CD4-positive, alpha-beta T cell (primary cell): Measurements from ENCODE around the gene KCNMA1. TPM values are rescaled to one million over a fixed set of nuclear protein-coding genes. Genes with fewer than 3 reads are reported as not detected.

Experiments used
- ATAC-seq: fragments of 200-7000 bp; cut with Tn5 transposase; one replicate; pipeline ENCODE4 v1.10.0; 2022; ENCODE audit warnings: mild to moderate bottlenecking; ENCODE audit not compliant: poor library complexity
- CTCF ChIA-PET: fragments of 350-600 bp; sonication (Branson Sonifier 250); formaldehyde crosslinking; loops from one replicate; lab custom pipeline; 2021; ENCODE audit warnings: antibody characterized with exemption, inconsistent platforms; lab: Charles Lee
- POLR2A ChIA-PET: fragments of 350-600 bp; sonication (Branson Sonifier 250); formaldehyde crosslinking; loops from one replicate; lab custom pipeline; 2021; ENCODE audit warnings: antibody characterized with exemption, inconsistent platforms; lab: Charles Lee
- DNase-seq, 14 experiments: peaks; one replicate each; pipeline ENCODE4 v3.0.0-alpha.2; 2013 to 2020; ENCODE audit warnings: mixed read lengths in 2 of 14
- H3K27ac ChIP-seq, 2 donors: one replicate each; pipeline versions ENCODE4 v1.5.1 to v1.7.0; 2013; ENCODE audit warnings: low read length in 2 of 2, low read depth in 1 of 2, mild to moderate bottlenecking in 1 of 2
- H3K27me3 ChIP-seq, 2 experiments: 1 replicate in 1 of 2; 2 replicates in 1 of 2; pipeline versions ENCODE4 v1.6.1 to v1.7.0; 2013; ENCODE audit warnings: low read length in 2 of 2, control low read depth in 1 of 2, mild to moderate bottlenecking in 1 of 2, moderate library complexity in 1 of 2; ENCODE audit not compliant: insufficient read depth in 2 of 2, control insufficient read depth in 1 of 2
- H3K36me3 ChIP-seq: one replicate; pipeline ENCODE4 v1.6.1; 2013; ENCODE audit warnings: low read length, control low read depth; ENCODE audit not compliant: insufficient read depth
- H3K4me1 ChIP-seq: one replicate; pipeline ENCODE4 v1.6.1; 2013; ENCODE audit warnings: low read length, control low read depth; ENCODE audit not compliant: insufficient read depth
- H3K4me3 ChIP-seq: one replicate; pipeline ENCODE4 v1.5.1; 2013; ENCODE audit warnings: mild to moderate bottlenecking, low read length, moderate library complexity
- H3K9me3 ChIP-seq, 2 experiments: 1 replicate in 1 of 2; 2 replicates in 1 of 2; pipeline versions ENCODE4 v1.6.1 to v1.7.0; 2013; ENCODE audit warnings: low read length in 2 of 2, mild to moderate bottlenecking in 2 of 2, control low read depth in 1 of 2, moderate library complexity in 1 of 2; ENCODE audit not compliant: control insufficient read depth in 1 of 2, insufficient read depth in 1 of 2
- H3K27ac Mint-ChIP-seq: one replicate; pipeline ENCODE4 v1.8.0; 2020; ENCODE audit warnings: mixed read lengths
- H3K27me3 Mint-ChIP-seq: one replicate; pipeline ENCODE4 v1.8.0; 2021; ENCODE audit warnings: mixed read lengths
- H3K36me3 Mint-ChIP-seq: one replicate; pipeline ENCODE4 v1.8.0; 2021; ENCODE audit warnings: low read depth, mixed read lengths
- H3K4me1 Mint-ChIP-seq: one replicate; pipeline ENCODE4 v1.8.0; 2021; ENCODE audit warnings: low read depth, mixed read lengths
- H3K4me3 Mint-ChIP-seq: one replicate; pipeline ENCODE4 v1.8.0; 2020; ENCODE audit warnings: mild to moderate bottlenecking, mixed read lengths
- H3K9me3 Mint-ChIP-seq: one replicate; pipeline ENCODE4 v1.8.0; 2020; ENCODE audit warnings: mixed read lengths
- intact Hi-C, 2 experiments: fragments of 100-400 bp; cut with DNase I in 1 of 2; cut with micrococcal nuclease in 1 of 2; formaldehyde crosslinking; loops; one replicate each; pipeline versions ENCODE4 v1.15.1 to v1.9.0; 2023 to 2025; cut with DNase I, micrococcal nuclease
- total RNA-seq, 174 experiments: library from RNA in 2 of 174; stranded (reverse) in 2 of 174; gene quantifications; one replicate each; pipeline ENCODE4 v1.2.3 and lab custom pipeline; 2021 to 2026
- TF ChIP-seq, protein P1 (sequence below): fragments of 200-600 bp; IDR thresholded peaks from one replicate; pipeline ENCODE4 v1.8.0; 2022; ENCODE audit warnings: antibody characterized with exemption, mild to moderate bottlenecking

Gene KCNMA1
- total RNA-seq, 2 experiments from 2014 or later, result not detected

DNA sequence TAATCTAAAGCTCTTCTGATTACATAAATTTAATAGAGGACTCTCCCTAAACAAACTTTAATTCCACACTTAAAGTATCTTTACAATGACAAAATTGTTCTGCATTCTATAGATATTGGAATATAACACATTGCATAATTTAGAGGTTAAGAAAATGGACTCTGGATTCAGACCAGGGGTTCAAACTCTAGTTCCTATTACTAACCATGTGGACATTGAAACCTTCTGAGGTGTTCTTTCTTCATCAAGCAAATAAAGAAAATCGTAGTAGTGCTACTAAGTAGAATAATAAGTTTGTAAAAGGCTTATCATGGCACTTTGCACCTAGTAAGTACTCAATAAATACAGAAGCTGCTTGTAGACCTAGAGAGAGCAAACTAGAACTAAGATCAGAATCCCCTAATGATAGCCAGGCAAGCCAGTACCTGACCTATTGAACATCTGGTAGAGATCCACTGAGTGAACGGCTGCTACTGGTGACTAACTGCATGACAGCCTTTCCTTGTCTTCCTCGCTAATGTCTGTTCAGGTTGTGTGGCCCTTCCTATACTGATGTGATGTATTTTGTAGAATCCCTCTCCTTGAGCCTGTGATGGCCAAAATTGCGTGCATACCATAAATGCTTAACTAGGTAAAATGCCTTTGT, 430.3 kb downstream of the KCNMA1 start:
- CTCF ChIA-PET, result no interaction called here
- Histone ChIP-seq H3K27me3 (peaks cover 6 to 16% of the 10 kb centered on the region in 2 experiments), H3K27ac (no peak overlapping the region), H3K4me1 (no peaks in the 10 kb centered on the region), H3K9me3 (no peaks in the 10 kb centered on the region), H3K4me3 (no peak overlapping the region), H3K36me3 (no peaks in the 10 kb centered on the region)
- H3K4me1 Mint-ChIP-seq, result no peaks in the 10 kb centered on the region
- H3K27me3 Mint-ChIP-seq, result peaks cover 30% of the 10 kb centered on the region
- H3K4me3 Mint-ChIP-seq, result no peak overlapping the region
- H3K27ac Mint-ChIP-seq, result no peak overlapping the region
- no peaks in the 10 kb centered on the region for H3K36me3 Mint-ChIP-seq
- DNase-seq (no peak), ATAC-seq (no peak)
- TF ChIP-seq, protein P1, sequence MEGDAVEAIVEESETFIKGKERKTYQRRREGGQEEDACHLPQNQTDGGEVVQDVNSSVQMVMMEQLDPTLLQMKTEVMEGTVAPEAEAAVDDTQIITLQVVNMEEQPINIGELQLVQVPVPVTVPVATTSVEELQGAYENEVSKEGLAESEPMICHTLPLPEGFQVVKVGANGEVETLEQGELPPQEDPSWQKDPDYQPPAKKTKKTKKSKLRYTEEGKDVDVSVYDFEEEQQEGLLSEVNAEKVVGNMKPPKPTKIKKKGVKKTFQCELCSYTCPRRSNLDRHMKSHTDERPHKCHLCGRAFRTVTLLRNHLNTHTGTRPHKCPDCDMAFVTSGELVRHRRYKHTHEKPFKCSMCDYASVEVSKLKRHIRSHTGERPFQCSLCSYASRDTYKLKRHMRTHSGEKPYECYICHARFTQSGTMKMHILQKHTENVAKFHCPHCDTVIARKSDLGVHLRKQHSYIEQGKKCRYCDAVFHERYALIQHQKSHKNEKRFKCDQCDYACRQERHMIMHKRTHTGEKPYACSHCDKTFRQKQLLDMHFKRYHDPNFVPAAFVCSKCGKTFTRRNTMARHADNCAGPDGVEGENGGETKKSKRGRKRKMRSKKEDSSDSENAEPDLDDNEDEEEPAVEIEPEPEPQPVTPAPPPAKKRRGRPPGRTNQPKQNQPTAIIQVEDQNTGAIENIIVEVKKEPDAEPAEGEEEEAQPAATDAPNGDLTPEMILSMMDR, result no peak
- POLR2A ChIA-PET, result no interaction called here
- H3K9me3 Mint-ChIP-seq, result peaks cover 4% of the 10 kb centered on the region
- intact Hi-C loops, result no loop called here

DNA sequence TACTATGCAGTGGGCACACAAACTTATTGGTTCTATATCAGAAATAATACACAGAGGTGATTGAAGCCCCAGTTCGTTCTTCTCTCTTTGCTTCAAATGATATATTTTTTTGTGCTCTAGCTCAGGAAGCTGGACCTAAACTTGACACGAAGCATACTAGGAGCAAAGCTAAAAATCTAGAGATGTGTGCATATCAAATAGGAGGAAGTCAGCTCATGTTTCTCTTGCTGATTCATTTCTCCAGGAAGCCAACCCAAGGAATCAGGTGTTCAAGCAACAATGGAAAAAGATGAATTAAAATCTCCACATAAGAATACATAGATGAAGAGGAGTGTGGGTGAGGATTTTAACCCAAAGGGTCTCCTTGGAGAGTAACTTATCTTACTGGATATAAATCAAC, 432.5 kb downstream of the KCNMA1 start:
- intact Hi-C loops, result no loop called here
- no peaks in the 10 kb centered on the region for H3K36me3 ChIP-seq
- Mint-ChIP-seq H3K27ac (no peak overlapping the region), H3K4me3 (no peak overlapping the region), H3K9me3 (peaks cover 4% of the 10 kb centered on the region), H3K4me1 (no peaks in the 10 kb centered on the region), H3K36me3 (no peaks in the 10 kb centered on the region), H3K27me3 (peaks cover 40% of the 10 kb centered on the region)
- peaks cover 6 to 16% of the 10 kb centered on the region in 2 experiments for H3K27me3 ChIP-seq
- ChIA-PET POLR2A (no interaction called here), CTCF (no interaction called here)
- H3K4me1 ChIP-seq, result no peaks in the 10 kb centered on the region
- TF ChIP-seq, protein P1, result no peak
- ATAC-seq (no peak), DNase-seq (no peak)
- no peak overlapping the region for H3K4me3 ChIP-seq
- no peak overlapping the region for H3K27ac ChIP-seq
- no peaks in the 10 kb centered on the region for H3K9me3 ChIP-seq

DNA sequence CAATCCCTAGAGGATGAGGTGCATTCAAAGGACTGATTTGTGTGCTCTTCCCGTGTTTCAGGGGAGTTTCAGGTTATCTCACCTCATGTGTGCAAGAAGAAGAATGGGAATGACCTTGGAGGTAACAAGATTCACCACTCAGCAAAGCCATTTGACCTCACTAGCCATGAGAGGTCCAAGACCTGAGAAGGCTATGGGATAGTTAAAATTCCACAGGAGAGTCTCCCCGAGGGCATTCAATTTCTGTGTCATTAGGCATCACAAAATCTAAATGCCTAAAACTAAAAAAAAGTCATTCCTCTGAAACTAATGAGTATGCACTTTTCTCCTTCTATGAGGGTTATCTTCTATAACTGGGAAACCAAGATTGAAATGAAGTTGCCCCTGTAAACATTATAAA, 433.4 kb downstream of the KCNMA1 start:
- Mint-ChIP-seq H3K9me3 (peaks cover 4% of the 10 kb centered on the region), H3K4me3 (no peak overlapping the region), H3K4me1 (no peaks in the 10 kb centered on the region), H3K27me3 (peaks cover 42% of the 10 kb centered on the region), H3K27ac (no peak overlapping the region), H3K36me3 (no peaks in the 10 kb centered on the region)
- Histone ChIP-seq H3K27me3 (peaks cover 6 to 16% of the 10 kb centered on the region in 2 experiments), H3K9me3 (no peaks in the 10 kb centered on the region), H3K4me1 (no peaks in the 10 kb centered on the region), H3K27ac (no peak overlapping the region), H3K4me3 (no peak overlapping the region), H3K36me3 (no peaks in the 10 kb centered on the region)
- DNase-seq (no peak), ATAC-seq (no peak)
- CTCF ChIA-PET, result no interaction called here
- TF ChIP-seq, protein P1, result no peak
- intact Hi-C loops, result no loop called here
- POLR2A ChIA-PET, result no interaction called here
